GM18499 (cell line): ENCODE data around the gene MAP3K4.

Experiments
- ATAC-seq: cut with Tn5 transposase; IDR thresholded peaks from one replicate; pipeline ENCODE4 v1.9.1; 2021; ENCODE audit warnings: moderate number of reproducible peaks; ENCODE audit not compliant: insufficient read depth, unreplicated experiment

The MAP3K4 gene

DNA sequence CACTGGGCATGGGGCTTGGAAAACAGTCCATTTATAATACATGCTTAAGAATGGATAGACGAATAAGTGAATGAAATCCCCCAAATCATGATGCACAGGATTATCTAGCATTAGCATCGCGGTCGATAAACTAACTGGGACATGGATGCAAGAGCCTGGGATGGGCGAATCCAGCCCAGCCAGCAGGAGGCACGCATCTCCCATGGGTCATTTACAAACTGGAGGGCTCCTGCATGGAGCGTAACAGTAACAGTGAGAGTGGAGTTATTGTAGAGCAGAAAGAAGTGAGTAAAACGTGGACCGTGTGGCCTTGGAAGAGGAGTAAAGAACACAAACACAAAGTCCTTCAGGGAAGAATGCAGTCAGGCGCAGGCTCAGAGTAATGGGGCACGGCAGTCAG, 145.8 kb downstream of the MAP3K4 start:
- no peak for ATAC-seq

DNA sequence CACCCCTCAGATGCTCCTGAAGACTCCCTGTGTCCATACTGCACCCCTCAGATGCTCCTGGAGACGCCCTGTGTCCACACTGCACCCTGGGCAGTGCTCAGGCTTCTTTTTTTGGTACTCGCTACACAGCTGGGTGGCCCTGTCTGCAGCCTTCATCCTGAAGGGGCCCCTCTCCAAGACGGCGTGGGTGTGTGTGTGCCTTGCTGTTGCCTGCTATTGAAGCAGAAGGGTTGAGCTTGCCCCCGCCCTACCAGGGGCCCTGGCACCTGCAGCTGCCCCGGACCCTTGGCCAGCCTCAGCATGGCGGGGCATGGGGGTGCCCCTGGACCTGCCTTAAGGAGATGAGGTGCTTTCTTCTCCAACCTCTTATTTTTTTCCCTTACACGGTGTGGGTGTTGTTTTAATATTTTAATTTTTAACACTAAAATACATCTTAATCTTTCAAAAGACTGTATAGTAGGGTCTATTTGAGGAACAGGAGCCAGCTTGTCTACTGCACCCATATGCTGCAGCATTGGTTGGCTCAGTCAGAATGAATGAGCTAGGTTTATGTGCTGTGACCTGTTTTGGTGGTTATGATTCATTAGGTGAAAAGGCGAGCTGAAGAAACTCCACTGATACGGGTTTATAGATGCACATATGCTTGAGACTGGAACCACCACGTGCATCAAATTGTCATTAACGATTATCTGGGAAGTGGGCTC, 146.4 kb downstream of the MAP3K4 start:
- ATAC-seq, result no peak

DNA sequence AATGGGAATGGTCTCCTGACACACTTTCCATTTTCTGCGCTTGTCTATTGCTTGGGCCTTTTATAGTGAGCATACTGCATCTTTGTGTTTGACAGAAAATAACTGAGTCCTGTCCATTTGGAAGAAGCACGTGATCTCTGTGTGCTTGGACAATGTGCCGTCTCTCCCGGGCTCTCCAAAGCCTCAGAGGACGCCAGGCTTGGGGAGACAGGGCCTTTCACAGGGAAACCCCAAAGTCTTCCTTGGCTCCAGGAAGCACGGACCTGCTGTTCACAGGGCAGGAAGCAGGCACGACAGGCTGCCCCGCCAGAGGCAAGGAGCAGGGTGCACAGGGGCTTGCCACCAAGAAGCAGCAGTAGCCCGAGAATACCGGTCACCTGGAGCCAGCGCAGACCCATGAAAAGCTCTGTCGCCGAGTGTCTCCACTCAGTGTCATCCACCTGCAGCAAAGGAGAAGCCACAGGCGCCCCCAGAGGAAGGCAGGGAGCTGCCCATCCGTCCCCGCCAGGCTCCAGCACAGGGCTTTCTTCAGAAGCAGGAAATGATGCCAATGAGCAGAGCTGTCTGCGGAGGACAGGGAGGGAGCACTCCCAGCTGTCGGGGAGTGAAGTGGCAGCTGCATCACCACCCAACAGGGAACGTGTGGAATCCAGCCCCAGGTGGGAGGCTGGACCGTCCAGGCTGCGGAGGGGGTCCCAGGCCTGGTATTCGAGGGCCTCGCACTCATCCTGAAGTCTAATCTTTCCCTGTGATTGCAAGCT, 147.2 kb downstream of the MAP3K4 start:
- no peak for ATAC-seq

DNA sequence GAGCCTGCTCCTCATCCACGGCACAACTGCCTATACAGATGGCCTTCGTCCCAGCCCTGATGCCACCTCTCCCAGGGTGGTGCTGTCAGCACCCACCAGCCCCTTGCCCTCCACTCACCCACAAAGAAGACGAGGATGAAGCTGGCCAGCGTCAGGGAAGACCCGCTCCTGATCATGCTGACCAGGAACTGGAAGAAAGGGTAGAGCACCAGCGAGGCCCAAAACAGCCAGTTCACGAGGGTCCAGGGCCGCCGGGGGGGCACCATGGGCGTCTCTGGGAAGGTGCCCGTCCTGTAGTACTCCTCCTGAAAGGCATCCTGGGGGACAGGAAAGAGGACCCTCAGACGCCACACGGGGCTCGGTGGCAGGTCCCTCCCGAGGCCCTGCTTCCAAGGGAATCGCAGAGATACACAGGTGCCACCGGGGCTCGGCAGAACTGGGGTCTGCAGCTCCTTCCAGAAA, 147.8 kb downstream of the MAP3K4 start:
- no peak for ATAC-seq

DNA sequence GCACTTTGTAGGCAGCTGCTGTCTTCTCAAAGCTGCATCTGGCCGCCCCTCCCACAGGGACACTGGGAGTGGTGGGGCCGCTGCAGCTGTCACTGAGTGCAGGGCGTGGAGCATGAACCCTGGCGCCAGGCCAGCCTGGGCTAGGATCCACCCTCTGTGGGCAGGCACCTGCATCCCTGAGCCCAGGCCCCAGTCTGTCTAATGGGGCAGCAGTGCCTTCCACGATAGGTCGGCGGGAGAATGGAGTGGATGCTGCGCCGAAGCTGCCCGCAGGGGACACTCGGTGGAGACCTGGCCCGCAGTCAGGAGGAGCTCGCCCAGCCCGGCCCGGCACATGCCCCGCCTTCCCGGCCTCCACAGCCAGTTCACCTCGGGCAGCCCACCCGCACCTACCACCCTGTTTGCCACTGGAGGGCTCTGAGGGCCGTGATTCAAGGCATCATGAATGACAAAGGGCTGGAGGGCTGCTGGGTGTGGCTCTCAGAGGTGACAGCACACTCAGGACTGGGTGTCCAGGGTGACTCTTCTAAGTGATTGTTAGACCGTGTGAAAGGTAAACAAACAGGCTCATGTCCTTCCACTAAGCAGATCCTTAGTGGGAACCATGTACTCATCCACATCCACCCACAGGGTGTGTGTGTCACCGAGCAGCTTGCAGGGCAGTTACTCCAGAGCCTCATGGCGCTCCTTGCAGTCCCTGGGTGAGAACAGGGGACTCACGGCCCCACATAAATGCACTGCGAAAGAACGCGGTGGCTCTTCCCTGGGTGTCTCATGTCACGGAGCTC, 148.4 kb downstream of the MAP3K4 start:
- ATAC-seq, result no peak

DNA sequence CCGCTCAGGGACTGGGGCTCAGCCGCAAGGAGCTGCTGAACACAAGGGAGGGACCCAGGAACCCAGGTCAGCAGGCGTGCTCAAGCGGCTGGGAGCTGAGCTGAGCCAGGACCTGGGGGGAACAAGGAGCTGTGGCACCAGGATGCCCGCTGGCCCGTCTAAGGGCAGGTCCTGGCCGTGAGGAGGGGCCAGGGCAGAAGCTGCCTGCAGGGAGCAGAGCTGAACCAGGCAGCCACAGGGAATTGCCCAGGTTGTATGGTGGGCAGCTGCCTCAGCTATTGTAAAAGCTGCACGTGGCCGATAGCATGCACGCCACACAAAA, 148.9 kb downstream of the MAP3K4 start:
- no peak for ATAC-seq

DNA sequence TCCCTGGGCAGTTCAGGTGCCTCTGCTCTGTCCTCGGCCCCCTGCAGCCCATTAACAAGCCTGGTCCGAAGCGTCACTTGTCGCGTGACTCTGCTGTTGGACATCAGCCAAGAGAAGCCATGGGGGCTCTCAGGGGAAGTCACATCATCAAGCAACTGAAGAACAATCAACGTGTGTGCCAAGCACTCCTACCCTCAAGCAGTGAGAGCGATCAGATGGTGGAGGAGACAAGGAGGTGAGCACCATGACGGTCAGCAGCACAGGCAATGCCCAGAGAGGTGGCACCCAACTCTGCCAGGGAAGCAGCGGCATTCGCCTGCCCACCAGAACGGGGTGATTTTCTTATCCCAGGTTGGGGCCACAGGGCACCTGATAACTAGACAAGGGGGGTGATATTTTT, 149.6 kb downstream of the MAP3K4 start:
- no peak for ATAC-seq

DNA sequence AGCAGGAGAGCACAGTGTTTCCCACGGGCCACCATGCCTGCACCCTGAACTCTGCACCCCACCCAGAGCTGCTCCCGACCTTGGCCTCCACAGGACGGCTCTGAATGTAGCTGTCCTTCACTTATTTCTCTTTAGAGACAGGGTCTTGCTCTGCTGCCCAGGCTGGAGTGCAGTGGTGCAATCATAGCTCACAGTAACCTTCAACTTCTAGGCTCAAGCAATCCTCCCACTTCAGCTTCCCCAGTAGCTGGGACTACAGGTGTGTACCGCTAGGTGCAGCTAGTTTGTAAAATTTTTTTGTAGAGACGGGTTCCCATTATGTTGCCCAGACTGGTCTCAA, 151.4 kb downstream of the MAP3K4 start:
- no peak for ATAC-seq

DNA sequence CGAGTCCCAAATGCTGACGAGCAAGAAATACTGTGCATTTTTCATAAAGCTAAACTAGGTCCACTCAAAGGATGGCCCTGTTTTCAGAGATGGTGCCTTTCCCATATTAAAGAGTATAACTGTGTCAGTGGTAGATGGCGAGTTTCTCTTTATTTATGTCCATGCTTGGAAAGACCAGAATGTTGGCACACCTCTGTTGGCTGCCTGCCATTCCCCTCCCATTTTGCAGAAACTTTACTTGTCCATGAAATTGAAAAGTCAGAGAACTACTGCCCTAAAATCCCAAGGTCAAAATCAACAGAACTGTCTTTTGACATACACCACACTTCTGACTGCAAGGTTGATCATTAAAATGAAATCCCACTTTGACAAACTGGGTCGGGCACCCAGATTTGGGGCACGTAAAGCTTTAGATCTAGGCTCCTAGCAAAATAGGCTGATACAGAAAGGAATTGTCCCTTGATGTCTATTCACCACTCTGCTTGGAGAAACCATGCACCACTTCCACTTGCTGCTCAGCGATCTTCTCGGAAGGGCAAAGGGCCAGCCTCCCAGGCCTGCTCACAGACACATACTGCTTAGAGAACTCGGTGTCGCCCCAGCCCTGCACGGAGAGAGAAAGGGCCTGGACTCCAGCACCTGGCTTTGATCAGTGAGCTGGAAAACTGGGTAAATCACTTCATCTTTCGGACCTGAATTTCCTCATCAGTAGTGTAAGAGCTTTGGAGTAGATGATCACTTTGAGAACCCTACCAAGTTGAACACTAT, 152.3 kb downstream of the MAP3K4 start:
- ATAC-seq, result no peak

DNA sequence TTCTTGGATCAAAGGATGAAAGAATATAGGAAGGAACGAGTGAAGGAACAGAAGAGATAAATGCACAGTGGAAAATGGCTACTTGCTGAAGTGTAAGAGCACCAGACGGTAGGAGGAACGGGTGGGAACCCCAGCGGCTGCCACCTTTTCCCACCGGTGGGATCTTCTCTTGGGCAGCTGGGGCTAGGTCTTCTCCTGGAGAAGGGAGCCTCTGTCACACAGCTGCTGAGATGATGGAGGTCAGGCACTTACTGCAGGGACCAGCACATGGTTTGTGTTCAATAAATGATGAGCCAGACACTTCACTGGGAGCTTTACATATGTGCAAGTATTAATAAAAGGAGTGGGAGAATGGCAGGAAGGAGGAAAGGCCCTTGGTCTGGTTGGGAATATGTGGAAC, 158.6 kb downstream of the MAP3K4 start:
- no peak for ATAC-seq

DNA sequence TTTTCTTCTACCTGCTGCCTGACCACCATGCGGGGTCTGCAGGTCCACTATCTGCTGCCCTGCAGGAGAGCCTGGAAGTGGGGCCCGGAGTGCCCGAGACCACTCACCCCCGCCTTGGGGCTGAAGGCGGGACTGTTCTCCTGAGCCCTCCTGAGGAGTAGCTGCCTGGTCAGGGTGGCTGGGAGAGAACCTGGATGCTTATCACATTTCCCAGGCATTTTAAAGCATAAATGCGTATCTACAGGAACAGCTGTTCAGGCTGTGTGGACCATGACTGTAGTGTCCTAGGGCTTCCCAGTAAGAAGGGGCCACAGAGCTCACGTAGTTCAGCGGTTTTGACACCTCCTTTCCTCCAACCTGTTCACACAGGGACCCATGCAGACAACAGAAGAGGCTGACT, 159.0 kb downstream of the MAP3K4 start:
- no peak for ATAC-seq

DNA sequence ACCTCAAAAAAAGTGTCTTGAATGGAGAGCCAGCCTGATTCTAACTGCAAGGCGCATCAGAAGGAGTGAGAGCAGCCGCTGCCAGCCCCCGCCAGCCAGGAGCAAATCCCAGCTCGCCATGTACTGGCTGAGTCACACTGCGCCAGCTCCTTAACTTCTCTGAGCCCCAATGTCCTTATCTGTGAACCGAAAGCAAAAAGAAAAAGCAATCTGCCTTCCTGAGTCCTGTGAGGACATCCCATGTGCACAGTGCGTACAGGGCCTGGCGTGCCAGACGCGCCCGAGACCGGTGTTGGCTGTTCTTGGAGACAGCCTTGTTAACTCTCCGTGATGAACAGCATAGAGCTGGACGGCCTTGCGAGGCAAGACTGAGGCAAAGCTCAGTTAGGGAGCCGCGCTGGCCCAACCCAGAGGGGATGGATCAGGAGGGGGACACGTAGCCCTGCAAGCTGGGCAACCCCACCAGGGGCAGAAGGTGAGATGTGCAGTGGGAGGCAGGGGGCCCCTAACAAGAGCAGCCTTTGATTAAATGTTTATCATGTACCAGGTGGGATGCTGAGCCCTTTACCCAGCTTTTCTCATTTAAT, 159.6 kb downstream of the MAP3K4 start:
- ATAC-seq, result no peak

DNA sequence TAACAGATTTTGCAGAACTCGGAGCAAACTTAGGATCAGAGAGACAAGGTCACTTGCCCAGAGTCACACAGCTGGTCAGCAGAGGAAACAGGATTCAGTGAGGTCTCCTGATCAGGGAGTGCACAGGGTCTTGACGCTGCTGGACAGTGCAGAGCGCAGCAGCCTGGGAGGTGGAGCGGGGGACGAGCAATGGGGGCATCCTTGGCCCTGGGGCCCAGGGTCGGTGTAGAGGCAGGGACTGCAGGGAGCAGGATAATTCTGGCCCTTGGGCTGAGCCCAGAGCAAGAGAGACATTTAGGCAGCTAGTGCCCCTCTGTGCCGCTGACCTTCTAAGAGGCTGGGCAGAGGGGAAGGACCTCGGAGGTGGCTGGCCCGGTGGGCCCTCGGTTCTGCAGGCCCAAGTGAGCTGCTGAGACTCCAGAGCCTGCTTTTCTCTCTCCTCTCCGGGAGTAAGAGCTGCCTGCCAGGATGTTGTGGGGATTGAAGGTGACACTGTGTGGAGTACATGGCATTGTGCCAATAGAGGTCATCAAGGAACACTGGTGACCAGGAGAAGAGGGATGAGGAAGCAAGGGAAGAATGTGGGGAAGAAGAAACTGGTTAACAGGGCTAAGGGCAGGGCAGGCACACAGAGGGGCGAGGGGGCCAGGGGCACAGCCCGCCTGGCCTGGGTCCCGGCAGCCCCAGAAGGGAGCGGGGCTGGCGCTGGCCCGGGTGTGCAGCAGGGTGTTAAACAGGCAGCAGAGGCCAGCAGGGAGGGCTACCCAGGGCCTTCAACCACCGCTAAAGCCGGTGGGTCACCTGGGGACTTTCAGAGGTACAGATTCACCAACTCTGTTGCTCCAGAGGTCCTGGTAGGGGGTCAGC, 160.3 kb downstream of the MAP3K4 start:
- ATAC-seq, result no peak

DNA sequence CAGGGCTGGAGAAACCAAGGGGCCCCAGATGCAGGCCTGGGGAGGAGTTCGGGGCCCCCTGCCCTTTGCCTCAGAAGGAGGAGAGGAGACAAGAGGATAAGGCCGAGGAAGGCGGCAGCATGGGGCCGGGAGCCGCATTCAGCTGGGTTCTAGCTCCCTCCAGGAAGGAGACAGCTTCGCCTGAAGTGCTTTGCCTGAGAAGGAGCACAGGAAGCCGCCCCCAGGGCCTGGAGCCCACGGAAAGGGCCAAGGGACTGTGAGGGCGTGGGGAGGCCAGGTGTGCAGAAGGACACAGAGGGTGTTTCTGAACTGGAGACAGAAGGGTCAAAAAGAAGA, 160.9 kb downstream of the MAP3K4 start:
- ATAC-seq, result no peak

DNA sequence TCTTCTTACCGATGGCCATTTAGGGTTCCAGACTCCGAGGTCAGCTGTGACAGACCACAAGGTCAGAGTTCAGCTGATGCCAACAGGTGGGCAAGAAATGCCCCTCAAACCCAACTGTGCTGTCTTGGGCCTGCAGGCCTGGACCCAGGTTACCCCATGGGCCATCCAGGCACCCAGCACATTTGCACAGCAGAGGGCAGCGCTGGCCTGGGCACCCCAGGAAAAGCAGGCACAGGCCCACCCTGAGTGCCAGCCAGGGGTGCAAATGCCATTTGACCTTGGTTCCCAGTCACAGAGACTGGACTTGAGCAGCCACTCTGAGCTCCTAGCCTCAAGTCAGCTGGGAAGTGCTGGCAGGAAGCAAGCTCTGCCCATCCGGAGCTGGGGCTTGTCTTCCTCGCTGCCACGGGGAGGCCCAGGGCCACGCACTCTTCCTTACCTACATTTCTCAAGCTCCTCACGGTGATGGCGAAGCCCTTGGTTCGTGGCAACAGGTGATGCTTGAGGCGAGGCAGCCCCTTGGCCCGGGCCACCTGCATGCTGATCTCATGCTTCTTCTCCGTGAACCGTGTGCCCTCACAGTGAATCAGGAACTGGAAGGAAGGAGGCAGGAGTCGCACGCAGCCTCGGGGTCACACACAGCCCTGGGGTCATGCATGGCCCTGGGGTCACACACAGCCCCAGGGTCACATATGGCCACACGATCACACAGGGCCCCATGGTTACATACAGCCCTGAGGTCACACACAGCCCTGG, 161.5 kb downstream of the MAP3K4 start:
- ATAC-seq, result no peak

DNA sequence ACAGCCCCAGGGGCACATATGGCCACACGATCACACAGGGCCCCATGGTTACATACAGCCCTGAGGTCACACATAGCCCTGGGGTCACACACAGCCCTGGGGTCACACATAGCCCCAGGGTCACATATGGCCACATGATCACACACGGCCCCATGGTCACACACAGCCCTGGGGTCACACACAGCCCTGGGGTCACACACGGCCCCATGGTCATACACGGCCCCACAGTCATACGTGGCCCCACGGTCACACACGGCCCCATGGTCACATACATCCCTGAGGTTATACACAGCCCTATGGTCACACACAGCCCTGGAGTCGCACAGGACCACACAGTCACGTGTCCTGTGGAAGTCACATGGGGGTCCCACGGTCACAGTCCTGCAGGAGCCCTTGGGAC, 162.2 kb downstream of the MAP3K4 start:
- no peak for ATAC-seq

DNA sequence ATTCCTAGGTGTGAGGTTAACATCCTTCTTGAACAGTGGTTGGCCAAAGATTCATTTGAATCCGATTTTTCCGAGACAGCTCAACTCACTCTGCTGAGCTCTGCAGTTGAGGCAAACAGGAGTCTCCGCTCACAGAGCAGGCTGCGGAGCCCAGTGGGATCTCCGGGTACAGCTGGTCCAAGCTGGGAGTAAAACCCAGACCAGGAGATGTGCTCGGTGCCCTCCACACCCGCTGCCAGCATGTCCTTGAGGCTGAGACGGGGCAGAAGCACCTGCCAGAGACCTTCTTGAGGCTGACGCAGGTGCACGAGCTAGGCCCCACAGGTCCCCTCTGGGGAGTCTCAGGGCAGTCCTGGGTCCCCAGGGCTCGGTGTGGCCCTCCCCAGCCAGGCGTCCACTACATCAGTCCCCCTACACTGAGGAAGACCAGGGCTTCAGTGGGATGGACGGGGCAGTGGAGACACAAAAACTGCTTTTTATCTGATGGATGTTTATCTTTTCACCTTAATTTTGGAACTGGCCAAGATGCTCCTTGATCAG, 163.3 kb downstream of the MAP3K4 start:
- no peak for ATAC-seq

DNA sequence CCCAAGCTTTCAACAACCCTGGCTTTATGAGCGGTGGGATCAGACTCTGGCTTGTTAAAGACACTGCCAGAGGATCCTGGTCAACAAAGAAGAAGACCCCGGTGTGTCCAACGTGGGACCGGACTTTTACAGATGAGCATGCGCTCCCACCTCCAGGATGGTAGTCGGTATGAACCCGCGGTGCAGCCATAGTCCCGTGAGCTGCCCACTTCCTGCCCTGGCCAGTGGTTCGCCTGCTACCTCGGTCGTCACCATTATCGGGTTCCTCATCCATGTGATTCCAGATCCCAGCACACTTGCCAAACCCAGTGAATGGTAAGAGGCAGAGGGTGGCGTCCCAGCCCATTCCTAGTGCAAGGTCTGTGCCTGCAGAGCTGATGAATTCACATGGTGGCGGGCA, 169.6 kb downstream of the MAP3K4 start:
- no peak for ATAC-seq
